GM19099 (cell line): Measurements from ENCODE around the gene GLT6D1.

Experiments used
- POLR2A ChIP-seq: IDR thresholded peaks from 3 replicates; pipeline ENCODE4 v1.6.1; 2011; ENCODE audit warnings: low read depth; ENCODE audit not compliant: insufficient read length; ENCODE audit errors: extremely low read depth

The GLT6D1 gene

GRCh38 chr9:135667463-135668001 lies 28.2 kb upstream of the GLT6D1 start:
- no peak for TF ChIP-seq POLR2A

GRCh38 chr9:135666534-135667462 lies 27.5 kb upstream of the GLT6D1 start:
- no peak for TF ChIP-seq POLR2A

- TF ChIP-seq POLR2A: no peak
Observed at GRCh38 chr9:135665795-135666189, 26.5 kb upstream of the GLT6D1 start.

GRCh38 chr9:135664801-135665794 lies 25.8 kb upstream of the GLT6D1 start:
- no peak for TF ChIP-seq POLR2A

- no peak for TF ChIP-seq POLR2A
Observed at GRCh38 chr9:135664266-135664665, 24.9 kb upstream of the GLT6D1 start.

GRCh38 chr9:135663857-135664256 lies 24.5 kb upstream of the GLT6D1 start:
- TF ChIP-seq POLR2A: no peak

GRCh38 chr9:135663451-135663770 lies 24.1 kb upstream of the GLT6D1 start:
- TF ChIP-seq POLR2A: no peak

GRCh38 chr9:135662758-135663450 lies 23.6 kb upstream of the GLT6D1 start, which contains the start of gene LCN9:
Gene LCN9, plus strand, starts transcription at chr9:135663309. Its CDS starts 13 bp downstream, at chr9:135663322.
- no peak for TF ChIP-seq POLR2A

GRCh38 chr9:135661816-135662560 lies 22.6 kb upstream of the GLT6D1 start:
- no peak for TF ChIP-seq POLR2A

- TF ChIP-seq POLR2A: no peak
Observed at GRCh38 chr9:135660407-135660806, 21.1 kb upstream of the GLT6D1 start.

- TF ChIP-seq POLR2A: no peak
Observed at GRCh38 chr9:135659252-135659651, 19.9 kb upstream of the GLT6D1 start.

GRCh38 chr9:135657416-135657815 lies 18.1 kb upstream of the GLT6D1 start:
- TF ChIP-seq POLR2A: no peak

- no peak for TF ChIP-seq POLR2A
Observed at GRCh38 chr9:135655317-135655716, 16.0 kb upstream of the GLT6D1 start.

- no peak for TF ChIP-seq POLR2A
Observed at GRCh38 chr9:135650408-135650807, 11.1 kb upstream of the GLT6D1 start.
